ENCODE measurements around the gene NEDD4L.

DNA sequence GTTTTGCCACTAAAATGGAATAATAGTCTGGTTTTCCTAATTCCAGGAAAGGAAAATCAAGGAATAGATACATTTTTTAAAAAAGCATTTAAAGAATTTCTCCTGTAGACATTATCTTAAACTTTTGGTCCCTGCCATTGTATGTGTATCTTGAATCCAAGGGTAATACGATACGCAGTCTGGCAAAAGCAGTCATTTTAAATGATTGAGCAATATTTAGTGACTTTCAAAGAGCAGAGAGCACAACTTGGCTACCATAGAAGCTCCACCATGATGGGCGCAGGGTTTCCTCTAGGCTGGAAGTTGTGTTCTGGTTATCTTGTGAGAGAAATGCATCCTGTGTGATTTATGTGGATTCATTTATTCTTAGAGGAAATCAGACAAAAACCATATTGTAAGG, 92.9 kb downstream of the NEDD4L start:
- no peak for TF ChIP-seq SUZ12 (IDR thresholded peaks at IDR 0.05; ENCODE audit: extremely low read depth, insufficient read depth, insufficient read length)
- no peak for TF ChIP-seq ZNF274 (IDR thresholded peaks at IDR 0.05; ENCODE audit: low read depth, low read length)
- TF ChIP-seq YY1 (IDR thresholded peaks at IDR 0.05; ENCODE audit: insufficient read depth, insufficient read length): no peak

All from NT2/D1 (cell line).